ENCODE results near the gene PER1. TPM values are rescaled to one million over a fixed set of nuclear protein-coding genes. Genes with fewer than 3 reads are reported as not detected.
A peak's percentile ranks its signal among the peaks of the same experiment; 100 is the strongest.

The PER1 gene
- total and polyA plus RNA-seq, 2 of the 13 experiments (the other 11 are each of a cell fraction or from before 2014, with no cell fraction given) = 2.6 to 3.6 TPM

DNA sequence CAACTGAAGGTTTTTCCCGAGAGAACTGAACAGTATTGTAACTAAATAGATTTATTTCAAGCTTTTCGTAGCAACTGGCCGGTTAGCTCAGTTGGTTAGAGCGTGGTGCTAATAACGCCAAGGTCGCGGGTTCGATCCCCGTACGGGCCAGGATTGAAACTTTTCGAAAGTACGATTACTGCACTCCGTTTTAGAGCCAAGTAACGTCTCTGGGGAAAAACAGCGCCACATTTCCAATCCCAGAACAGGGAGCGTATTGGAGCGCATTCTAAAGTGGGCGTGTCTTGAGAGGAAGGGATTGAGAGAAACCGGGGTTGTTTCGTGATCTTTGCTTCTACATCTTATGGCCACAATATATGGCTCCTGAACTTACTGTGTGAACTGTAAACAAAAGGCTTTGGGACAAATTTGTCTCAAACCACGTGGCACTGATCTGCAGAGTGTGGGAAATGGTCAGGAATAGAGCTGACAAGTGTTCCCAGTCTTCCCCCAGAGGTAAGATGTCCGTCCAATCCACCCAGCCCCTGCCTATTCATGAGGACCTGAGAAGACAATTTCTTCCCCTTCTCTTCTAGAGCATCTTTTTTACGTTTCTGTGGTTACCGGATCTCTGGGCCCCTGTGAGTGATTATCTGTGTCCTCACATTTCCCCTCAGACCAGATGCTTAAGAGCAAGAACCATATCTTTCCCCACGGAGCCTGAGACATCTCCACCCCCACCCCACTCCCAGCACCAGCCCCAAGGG lies 35.5 kb upstream of the PER1 start (continued):
- TF ChIP-seq SCMH1 (CRISPR knock-in tag; IDR thresholded peaks at IDR 0.05; ENCODE audit: borderline replicate concordance) = no peak
- no peak for TF ChIP-seq SMARCE1 (IDR thresholded peaks at IDR 0.05; ENCODE audit: borderline replicate concordance)
- 0 out of 2 replicates have a peak, but pooled peaks have one; percentile 52 for TF ChIP-seq KLF11 (CRISPR knock-in tag; IDR thresholded peaks at IDR 0.05)
- TF ChIP-seq, protein P1, sequence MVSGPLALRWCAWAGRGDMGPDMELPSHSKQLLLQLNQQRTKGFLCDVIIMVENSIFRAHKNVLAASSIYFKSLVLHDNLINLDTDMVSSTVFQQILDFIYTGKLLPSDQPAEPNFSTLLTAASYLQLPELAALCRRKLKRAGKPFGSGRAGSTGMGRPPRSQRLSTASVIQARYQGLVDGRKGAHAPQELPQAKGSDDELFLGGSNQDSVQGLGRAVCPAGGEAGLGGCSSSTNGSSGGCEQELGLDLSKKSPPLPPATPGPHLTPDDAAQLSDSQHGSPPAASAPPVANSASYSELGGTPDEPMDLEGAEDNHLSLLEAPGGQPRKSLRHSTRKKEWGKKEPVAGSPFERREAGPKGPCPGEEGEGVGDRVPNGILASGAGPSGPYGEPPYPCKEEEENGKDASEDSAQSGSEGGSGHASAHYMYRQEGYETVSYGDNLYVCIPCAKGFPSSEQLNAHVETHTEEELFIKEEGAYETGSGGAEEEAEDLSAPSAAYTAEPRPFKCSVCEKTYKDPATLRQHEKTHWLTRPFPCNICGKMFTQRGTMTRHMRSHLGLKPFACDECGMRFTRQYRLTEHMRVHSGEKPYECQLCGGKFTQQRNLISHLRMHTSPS (CRISPR knock-in tag; IDR thresholded peaks at IDR 0.05; ENCODE audit: low read depth) = no peak
- TF ChIP-seq ZNF225 (CRISPR knock-in tag; IDR thresholded peaks at IDR 0.05) = no peak
- 0 out of 2 replicates have a peak, but pooled peaks have one; percentile 59 for TF ChIP-seq ELF3 (CRISPR knock-in tag; IDR thresholded peaks at IDR 0.05)
- TF ChIP-seq SOX6 (IDR thresholded peaks at IDR 0.05) = no peak
- TF ChIP-seq SOX6 (CRISPR knock-in tag; IDR thresholded peaks at IDR 0.05) = peak; percentile 62
- TF ChIP-seq, protein P2, sequence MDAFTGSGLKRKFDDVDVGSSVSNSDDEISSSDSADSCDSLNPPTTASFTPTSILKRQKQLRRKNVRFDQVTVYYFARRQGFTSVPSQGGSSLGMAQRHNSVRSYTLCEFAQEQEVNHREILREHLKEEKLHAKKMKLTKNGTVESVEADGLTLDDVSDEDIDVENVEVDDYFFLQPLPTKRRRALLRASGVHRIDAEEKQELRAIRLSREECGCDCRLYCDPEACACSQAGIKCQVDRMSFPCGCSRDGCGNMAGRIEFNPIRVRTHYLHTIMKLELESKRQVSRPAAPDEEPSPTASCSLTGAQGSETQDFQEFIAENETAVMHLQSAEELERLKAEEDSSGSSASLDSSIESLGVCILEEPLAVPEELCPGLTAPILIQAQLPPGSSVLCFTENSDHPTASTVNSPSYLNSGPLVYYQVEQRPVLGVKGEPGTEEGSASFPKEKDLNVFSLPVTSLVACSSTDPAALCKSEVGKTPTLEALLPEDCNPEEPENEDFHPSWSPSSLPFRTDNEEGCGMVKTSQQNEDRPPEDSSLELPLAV (CRISPR knock-in tag; conservative IDR thresholded peaks at IDR 0.05; ENCODE audit: low read depth) = no peak; the same call in 1 of the 2 replicates
- TF ChIP-seq ZNF557 (CRISPR knock-in tag; IDR thresholded peaks at IDR 0.05) = no peak
- peak; percentile 88 for TF ChIP-seq ZNF124 (CRISPR knock-in tag; IDR thresholded peaks at IDR 0.05)
- no peak for TF ChIP-seq ZNF34 (CRISPR knock-in tag; IDR thresholded peaks at IDR 0.05; ENCODE audit: borderline replicate concordance)
- peak; percentile 61; the same call in 1 of the 2 replicates for TF ChIP-seq ZKSCAN8 (CRISPR knock-in tag; IDR thresholded peaks at IDR 0.05; ENCODE audit: borderline replicate concordance)
- TF ChIP-seq, protein P3, sequence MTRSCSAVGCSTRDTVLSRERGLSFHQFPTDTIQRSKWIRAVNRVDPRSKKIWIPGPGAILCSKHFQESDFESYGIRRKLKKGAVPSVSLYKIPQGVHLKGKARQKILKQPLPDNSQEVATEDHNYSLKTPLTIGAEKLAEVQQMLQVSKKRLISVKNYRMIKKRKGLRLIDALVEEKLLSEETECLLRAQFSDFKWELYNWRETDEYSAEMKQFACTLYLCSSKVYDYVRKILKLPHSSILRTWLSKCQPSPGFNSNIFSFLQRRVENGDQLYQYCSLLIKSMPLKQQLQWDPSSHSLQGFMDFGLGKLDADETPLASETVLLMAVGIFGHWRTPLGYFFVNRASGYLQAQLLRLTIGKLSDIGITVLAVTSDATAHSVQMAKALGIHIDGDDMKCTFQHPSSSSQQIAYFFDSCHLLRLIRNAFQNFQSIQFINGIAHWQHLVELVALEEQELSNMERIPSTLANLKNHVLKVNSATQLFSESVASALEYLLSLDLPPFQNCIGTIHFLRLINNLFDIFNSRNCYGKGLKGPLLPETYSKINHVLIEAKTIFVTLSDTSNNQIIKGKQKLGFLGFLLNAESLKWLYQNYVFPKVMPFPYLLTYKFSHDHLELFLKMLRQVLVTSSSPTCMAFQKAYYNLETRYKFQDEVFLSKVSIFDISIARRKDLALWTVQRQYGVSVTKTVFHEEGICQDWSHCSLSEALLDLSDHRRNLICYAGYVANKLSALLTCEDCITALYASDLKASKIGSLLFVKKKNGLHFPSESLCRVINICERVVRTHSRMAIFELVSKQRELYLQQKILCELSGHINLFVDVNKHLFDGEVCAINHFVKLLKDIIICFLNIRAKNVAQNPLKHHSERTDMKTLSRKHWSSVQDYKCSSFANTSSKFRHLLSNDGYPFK (CRISPR knock-in tag; IDR thresholded peaks at IDR 0.05; ENCODE audit: borderline replicate concordance) = 0 out of 2 replicates have a peak, but pooled peaks have one; percentile 39
- TF ChIP-seq ZNF326 (CRISPR knock-in tag; IDR thresholded peaks at IDR 0.05; ENCODE audit: borderline replicate concordance) = no peak
- TF ChIP-seq, protein P4, sequence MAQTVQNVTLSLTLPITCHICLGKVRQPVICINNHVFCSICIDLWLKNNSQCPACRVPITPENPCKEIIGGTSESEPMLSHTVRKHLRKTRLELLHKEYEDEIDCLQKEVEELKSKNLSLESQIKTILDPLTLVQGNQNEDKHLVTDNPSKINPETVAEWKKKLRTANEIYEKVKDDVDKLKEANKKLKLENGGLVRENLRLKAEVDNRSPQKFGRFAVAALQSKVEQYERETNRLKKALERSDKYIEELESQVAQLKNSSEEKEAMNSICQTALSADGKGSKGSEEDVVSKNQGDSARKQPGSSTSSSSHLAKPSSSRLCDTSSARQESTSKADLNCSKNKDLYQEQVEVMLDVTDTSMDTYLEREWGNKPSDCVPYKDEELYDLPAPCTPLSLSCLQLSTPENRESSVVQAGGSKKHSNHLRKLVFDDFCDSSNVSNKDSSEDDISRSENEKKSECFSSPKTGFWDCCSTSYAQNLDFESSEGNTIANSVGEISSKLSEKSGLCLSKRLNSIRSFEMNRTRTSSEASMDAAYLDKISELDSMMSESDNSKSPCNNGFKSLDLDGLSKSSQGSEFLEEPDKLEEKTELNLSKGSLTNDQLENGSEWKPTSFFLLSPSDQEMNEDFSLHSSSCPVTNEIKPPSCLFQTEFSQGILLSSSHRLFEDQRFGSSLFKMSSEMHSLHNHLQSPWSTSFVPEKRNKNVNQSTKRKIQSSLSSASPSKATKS (CRISPR knock-in tag; IDR thresholded peaks at IDR 0.05) = peak; percentile 22; the same call in 1 of the 2 replicates
- TF ChIP-seq ZNF878 (CRISPR knock-in tag; IDR thresholded peaks at IDR 0.05) = peak; percentile 92; the same call in 1 of the 2 replicates
- TF ChIP-seq REL (CRISPR knock-in tag; conservative IDR thresholded peaks at IDR 0.05) = no peak
- TF ChIP-seq SP140L (CRISPR knock-in tag; IDR thresholded peaks at IDR 0.05; ENCODE audit: borderline replicate concordance) = 0 out of 2 replicates have a peak, but pooled peaks have one; percentile 26
- TF ChIP-seq KLF9 (CRISPR knock-in tag; IDR thresholded peaks at IDR 0.05; ENCODE audit: low read depth) = 0 out of 2 replicates have a peak, but pooled peaks have one; percentile 63
- no peak for TF ChIP-seq PHF5A (CRISPR knock-in tag; IDR thresholded peaks at IDR 0.05; ENCODE audit: low read depth, unreplicated experiment)
- no peak for TF ChIP-seq EHMT2 (IDR thresholded peaks at IDR 0.05; ENCODE audit: borderline replicate concordance, low read depth, low read length)

Data from HepG2 (cell line).